BE2C (cell line): ENCODE results near the gene CREG1.

ENCODE experiments used
- DNase-seq: peaks from one replicate; pipeline ENCODE4 v3.0.0-alpha.2; 2020
- H3K27me3 ChIP-seq: fragments of 250-450 bp; sonication (Bioruptor Pico); 2 replicates; pipeline ENCODE4 v1.5.1; 2020; ENCODE audit warnings: mild to moderate bottlenecking
- H3K36me3 ChIP-seq: fragments of 250-450 bp; sonication (Bioruptor Pico); 2 replicates; pipeline ENCODE4 v1.5.1; 2020; ENCODE audit warnings: mild to moderate bottlenecking
- H3K4me1 ChIP-seq: fragments of 250-450 bp; sonication (Bioruptor Pico); 2 replicates; pipeline ENCODE4 v1.5.1; 2020
- H3K4me3 ChIP-seq: 2 replicates; pipeline ENCODE4 v1.5.1; 2011; ENCODE audit warnings: low read depth, low read length
- H3K9me3 ChIP-seq: fragments of 250-450 bp; sonication (Bioruptor Pico); 2 replicates; pipeline ENCODE4 v1.5.1; 2020
- TF ChIP-seq, protein P1 (sequence below): IDR thresholded peaks from 2 replicates; pipeline ENCODE4 v1.5.1; 2012; ENCODE audit warnings: mild to moderate bottlenecking, low read depth, low read length

Gene CREG1

DNA sequence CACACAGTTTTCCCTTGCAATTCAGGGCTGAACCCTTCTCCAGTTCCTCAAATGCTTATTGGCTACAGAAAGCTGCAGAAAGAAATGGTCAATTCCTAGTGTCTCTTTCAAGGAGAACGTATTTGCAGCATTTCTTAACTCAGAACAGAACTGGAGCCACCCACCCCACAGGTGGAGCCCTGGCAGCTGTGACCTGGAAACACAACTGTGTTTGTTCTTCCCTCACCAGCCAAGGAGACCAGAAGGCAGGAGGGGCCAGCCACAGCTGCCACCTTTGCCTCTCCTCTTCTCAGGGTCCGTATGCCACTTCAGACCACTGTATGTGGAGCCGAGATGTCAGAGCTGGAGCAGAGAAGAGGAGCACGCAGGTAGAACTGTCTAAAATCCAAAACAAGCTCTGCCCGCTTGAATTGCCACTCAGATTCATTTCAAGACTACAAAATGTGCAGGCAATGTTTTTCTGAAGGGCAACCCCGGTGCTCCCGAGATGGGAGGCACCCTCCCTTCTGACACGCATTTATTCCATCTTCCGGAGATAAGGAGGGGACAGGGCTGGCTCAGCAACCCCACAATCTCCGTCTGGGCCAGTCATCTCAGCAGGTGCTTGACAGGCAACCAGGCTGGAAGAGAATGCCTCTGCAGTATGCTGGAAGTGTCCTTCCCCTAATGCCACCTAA is 51.9 kb downstream of the CREG1 start:
- no peaks in the 10 kb centered on the region for H3K9me3 ChIP-seq
- H3K36me3 ChIP-seq, result no peaks in the 10 kb centered on the region
- H3K4me1 ChIP-seq, result no peaks in the 10 kb centered on the region; the same call in 1 of the 2 replicates
- DNase-seq, result no peak
- TF ChIP-seq, protein P1, sequence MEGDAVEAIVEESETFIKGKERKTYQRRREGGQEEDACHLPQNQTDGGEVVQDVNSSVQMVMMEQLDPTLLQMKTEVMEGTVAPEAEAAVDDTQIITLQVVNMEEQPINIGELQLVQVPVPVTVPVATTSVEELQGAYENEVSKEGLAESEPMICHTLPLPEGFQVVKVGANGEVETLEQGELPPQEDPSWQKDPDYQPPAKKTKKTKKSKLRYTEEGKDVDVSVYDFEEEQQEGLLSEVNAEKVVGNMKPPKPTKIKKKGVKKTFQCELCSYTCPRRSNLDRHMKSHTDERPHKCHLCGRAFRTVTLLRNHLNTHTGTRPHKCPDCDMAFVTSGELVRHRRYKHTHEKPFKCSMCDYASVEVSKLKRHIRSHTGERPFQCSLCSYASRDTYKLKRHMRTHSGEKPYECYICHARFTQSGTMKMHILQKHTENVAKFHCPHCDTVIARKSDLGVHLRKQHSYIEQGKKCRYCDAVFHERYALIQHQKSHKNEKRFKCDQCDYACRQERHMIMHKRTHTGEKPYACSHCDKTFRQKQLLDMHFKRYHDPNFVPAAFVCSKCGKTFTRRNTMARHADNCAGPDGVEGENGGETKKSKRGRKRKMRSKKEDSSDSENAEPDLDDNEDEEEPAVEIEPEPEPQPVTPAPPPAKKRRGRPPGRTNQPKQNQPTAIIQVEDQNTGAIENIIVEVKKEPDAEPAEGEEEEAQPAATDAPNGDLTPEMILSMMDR, result no peak
- H3K4me3 ChIP-seq, result no peak overlapping the region
- H3K27me3 ChIP-seq, result no peaks in the 10 kb centered on the region

DNA sequence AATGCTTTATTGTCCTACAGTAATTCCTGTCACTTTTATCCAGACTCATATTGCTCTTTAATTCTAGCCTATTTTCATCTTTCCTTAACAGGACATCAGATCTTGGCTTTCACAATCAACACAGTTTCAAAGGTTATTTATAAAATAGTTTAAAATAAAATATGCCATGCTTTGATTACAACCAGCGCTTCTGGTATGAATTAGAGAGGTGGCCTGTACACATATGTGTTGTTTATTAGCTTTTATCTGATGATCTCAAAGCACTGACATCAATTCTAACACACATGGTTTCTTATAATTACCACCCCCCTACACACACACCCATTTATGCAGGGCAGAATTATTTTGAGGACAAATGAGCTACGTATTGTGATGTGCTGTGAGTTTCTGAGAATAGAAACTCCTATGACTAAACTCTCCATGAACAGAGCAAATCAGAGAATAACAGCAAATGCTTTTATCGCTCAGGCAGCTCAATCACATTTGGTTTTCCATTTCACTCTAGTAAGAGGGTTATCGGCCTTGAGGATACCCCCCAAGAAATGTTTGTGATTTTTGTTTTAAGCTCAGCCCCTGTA is 53.2 kb downstream of the CREG1 start:
- Histone ChIP-seq H3K4me3 (no peak overlapping the region), H3K36me3 (no peaks in the 10 kb centered on the region), H3K9me3 (no peaks in the 10 kb centered on the region), H3K4me1 (no peaks in the 10 kb centered on the region; the same call in 1 of the 2 replicates), H3K27me3 (no peaks in the 10 kb centered on the region)
- TF ChIP-seq, protein P1, result no peak
- no peak for DNase-seq

DNA sequence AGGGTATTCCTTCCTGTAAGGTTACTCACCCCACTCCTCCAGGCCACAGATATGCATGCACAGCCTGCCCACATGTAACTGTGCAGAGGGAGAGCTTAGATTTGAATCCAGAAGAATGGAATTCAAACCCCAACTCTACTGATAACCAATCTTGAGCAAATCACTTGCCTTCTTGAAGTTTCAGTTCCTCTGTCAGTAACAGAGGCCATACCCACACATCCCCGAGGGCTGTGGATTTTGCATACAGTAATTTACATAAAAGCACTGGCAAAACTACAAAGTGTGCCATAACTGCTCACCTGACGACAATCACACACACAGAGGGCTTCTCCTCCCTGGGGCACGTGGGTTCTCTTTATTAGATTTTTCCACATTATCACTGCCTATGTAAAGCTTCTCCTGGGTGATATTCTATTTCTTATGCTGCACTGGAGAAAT is 53.9 kb downstream of the CREG1 start:
- Histone ChIP-seq H3K4me1 (no peaks in the 10 kb centered on the region; the same call in 1 of the 2 replicates), H3K27me3 (no peaks in the 10 kb centered on the region), H3K9me3 (no peaks in the 10 kb centered on the region), H3K4me3 (no peak overlapping the region), H3K36me3 (no peaks in the 10 kb centered on the region)
- TF ChIP-seq, protein P1, result no peak
- DNase-seq, result no peak

DNA sequence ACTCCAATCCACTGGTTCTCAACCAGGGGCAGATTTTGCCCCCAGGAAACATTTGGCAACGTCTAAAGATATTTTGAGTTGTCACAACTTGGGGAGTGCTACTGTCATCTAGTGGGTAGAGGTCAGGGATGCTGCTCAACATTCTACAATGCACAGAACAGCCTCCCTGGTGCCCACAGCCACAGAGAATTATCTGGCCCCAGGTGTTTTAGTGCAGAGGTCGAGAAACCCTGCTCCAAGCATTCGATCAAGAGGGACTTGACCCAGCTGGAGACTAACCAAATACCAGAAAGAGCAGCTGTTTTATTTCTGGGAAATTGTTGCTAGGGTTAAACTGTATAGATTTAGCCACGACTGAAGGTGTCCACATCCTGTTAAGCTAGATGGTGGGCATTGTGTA is 54.5 kb downstream of the CREG1 start:
- Histone ChIP-seq H3K27me3 (no peaks in the 10 kb centered on the region), H3K4me3 (no peak overlapping the region), H3K9me3 (no peaks in the 10 kb centered on the region), H3K36me3 (no peaks in the 10 kb centered on the region), H3K4me1 (no peaks in the 10 kb centered on the region; the same call in 1 of the 2 replicates)
- DNase-seq, result no peak
- TF ChIP-seq, protein P1, result no peak

DNA sequence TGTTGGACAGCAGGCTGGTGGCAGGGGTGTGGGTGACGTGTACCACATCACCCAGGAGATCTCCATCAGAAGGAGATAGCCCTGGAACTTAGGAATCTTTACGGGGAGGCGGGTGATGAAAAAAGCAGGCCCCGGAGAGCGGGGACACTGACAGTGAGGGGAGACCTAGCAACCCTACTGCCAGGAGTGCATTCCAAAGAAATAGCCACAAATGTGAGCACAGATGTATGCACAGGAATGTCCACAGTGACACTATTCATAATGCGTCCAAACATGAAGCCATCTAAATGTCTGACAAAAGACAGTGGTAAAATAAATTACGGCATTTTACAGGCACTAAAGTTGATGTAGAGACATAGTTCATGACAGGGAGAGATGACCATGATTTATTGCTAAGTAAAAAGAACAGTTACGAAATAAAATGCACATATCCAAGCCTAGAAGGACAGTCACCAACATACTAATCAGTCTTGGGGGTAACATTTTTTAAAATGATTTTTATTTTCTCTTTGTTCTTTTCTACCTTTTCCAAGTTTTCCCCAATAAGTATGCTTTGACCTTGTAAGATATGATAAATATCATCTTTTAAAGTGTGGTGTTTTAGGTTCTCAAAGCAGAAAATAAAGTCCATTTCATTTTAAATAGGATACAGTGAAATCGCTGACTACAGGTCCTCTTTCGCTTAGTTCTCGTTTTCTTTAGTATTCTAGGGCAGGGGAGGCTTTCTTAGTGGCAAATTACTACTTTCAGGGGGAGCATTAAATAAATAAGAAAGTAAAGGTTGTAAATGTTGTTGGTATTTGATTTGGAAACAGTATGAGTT is 56.6 kb downstream of the CREG1 start:
- no peak for DNase-seq
- TF ChIP-seq, protein P1, result no peak
- Histone ChIP-seq H3K9me3 (no peaks in the 10 kb centered on the region), H3K36me3 (no peaks in the 10 kb centered on the region), H3K27me3 (no peaks in the 10 kb centered on the region), H3K4me3 (no peak overlapping the region), H3K4me1 (no peaks in the 10 kb centered on the region; the same call in 1 of the 2 replicates)
